Neuronal stem cell (in vitro differentiated cells): Measurements from ENCODE around the gene CKS2.

ENCODE experiments used
- DNase-seq: peaks from one replicate; pipeline ENCODE4 v3.0.0-alpha.2; 2013; ENCODE audit warnings: low spot score
- H2AFZ ChIP-seq: one replicate; pipeline ENCODE4 v1.6.1; 2013; ENCODE audit warnings: mild to moderate bottlenecking, low read length, inconsistent platforms
- H2AK5ac ChIP-seq: 2 replicates; pipeline ENCODE4 v1.6.1; 2013; ENCODE audit warnings: low read depth, mild to moderate bottlenecking, inconsistent platforms, low read length, moderate library complexity, mixed read lengths
- H2BK120ac ChIP-seq: 2 replicates; pipeline ENCODE4 v1.6.1; 2013; ENCODE audit warnings: low read depth, mild to moderate bottlenecking, inconsistent platforms, low read length, moderate library complexity, mixed read lengths
- H2BK12ac ChIP-seq: one replicate; pipeline ENCODE4 v1.6.1; 2013; ENCODE audit warnings: low read length, inconsistent platforms
- H2BK15ac ChIP-seq: 2 replicates; pipeline ENCODE4 v1.6.1; 2013; ENCODE audit warnings: mild to moderate bottlenecking, low read length, inconsistent platforms, mixed read lengths
- H2BK5ac ChIP-seq: one replicate; pipeline ENCODE4 v1.6.1; 2013; ENCODE audit warnings: inconsistent platforms, mild to moderate bottlenecking, low read length, moderate library complexity
- H3K14ac ChIP-seq: one replicate; pipeline ENCODE4 v1.6.1; 2013; ENCODE audit warnings: low read length, inconsistent platforms
- H3K18ac ChIP-seq: 2 replicates; pipeline ENCODE4 v1.6.1; 2013; ENCODE audit warnings: low read length, inconsistent platforms
- H3K23ac ChIP-seq: 2 replicates; pipeline ENCODE4 v1.6.1; 2013; ENCODE audit warnings: low read depth, mild to moderate bottlenecking, mixed read lengths, low read length, inconsistent platforms; ENCODE audit not compliant: poor library complexity
- H3K27ac ChIP-seq: replicated peaks from 3 replicates; pipeline ENCODE4 v1.5.1; 2013; ENCODE audit warnings: low read length, inconsistent platforms
- H3K27me3 ChIP-seq, 3 experiments: 2 replicates each; pipeline ENCODE4 v1.6.1; 2013; ENCODE audit warnings: low read length in 3 of 3, mild to moderate bottlenecking in 2 of 3, inconsistent platforms in 1 of 3, low read depth in 1 of 3, mixed read lengths in 1 of 3, moderate library complexity in 1 of 3; ENCODE audit not compliant: control insufficient read depth in 3 of 3, insufficient read depth in 3 of 3
- H3K36me3 ChIP-seq, 2 donors: replicated peaks in 1 of 2; 2 replicates each; pipeline ENCODE4 v1.6.1; 2013; ENCODE audit warnings: low read length in 2 of 2; ENCODE audit not compliant: control insufficient read depth in 2 of 2, insufficient read depth in 2 of 2
- H3K4ac ChIP-seq: 2 replicates; pipeline ENCODE4 v1.6.1; 2013; ENCODE audit warnings: inconsistent platforms, mild to moderate bottlenecking, low read length, moderate library complexity
- H3K4me1 ChIP-seq, 2 donors: 1 replicate in 1 of 2; 2 replicates in 1 of 2; pipeline ENCODE4 v1.6.1; 2013; ENCODE audit warnings: low read length in 2 of 2, low read depth in 1 of 2; ENCODE audit not compliant: control insufficient read depth in 2 of 2, insufficient read depth in 1 of 2
- H3K4me2 ChIP-seq: one replicate; pipeline ENCODE4 v1.6.1; 2013; ENCODE audit warnings: mild to moderate bottlenecking, low read length, inconsistent platforms; ENCODE audit not compliant: insufficient read depth, poor library complexity, severe bottlenecking
- H3K4me3 ChIP-seq, 2 donors: 2 replicates each; pipeline ENCODE4 v1.5.1; 2013; ENCODE audit warnings: low read length in 2 of 2, mild to moderate bottlenecking in 2 of 2, inconsistent platforms in 1 of 2, moderate library complexity in 1 of 2
- H3K79me1 ChIP-seq: one replicate; pipeline ENCODE4 v1.6.1; 2013; ENCODE audit warnings: low read depth, mild to moderate bottlenecking, inconsistent platforms, low read length, moderate library complexity
- H3K9ac ChIP-seq: one replicate; pipeline ENCODE4 v1.6.1; 2013; ENCODE audit warnings: mild to moderate bottlenecking, low read depth, low read length, inconsistent platforms; ENCODE audit not compliant: poor library complexity
- H3K9me3 ChIP-seq, 2 donors: replicated peaks in 1 of 2; 2 replicates each; pipeline versions ENCODE3 to v1.6.1; 2013; ENCODE audit warnings: low read length in 2 of 2, mild to moderate bottlenecking in 2 of 2, inconsistent platforms in 1 of 2, low read depth in 1 of 2, mixed read lengths in 1 of 2, moderate library complexity in 1 of 2; ENCODE audit not compliant: control insufficient read depth in 2 of 2, insufficient read depth in 1 of 2
- H4K8ac ChIP-seq: one replicate; pipeline ENCODE4 v1.6.1; 2013; ENCODE audit warnings: low read depth, mild to moderate bottlenecking, inconsistent platforms, low read length, moderate library complexity
- H4K91ac ChIP-seq: one replicate; pipeline ENCODE4 v1.6.1; 2013; ENCODE audit warnings: low read length, low read depth, mild to moderate bottlenecking, inconsistent platforms; ENCODE audit not compliant: poor library complexity
- WGBS, 2 donors: extraction: QIAGEN DNeasy Blood & Tissue Kit; methylation state at CpG; one replicate each; pipeline ENCODE4 v1.1.7; 2013; ENCODE audit warnings: missing lambda C conversion rate in 2 of 2, mixed read lengths in 1 of 2; ENCODE audit not compliant: insufficient read length in 2 of 2, insufficient replicate concordance in 1 of 2; ENCODE audit errors: extremely low coverage in 2 of 2; 5-methylcytosine and 5-hydroxymethylcytosine counted together

The CKS2 gene

GRCh38 chr9:89323390-89323789 lies 12.4 kb downstream of the CKS2 start:
- no peak overlapping the region for H3K23ac ChIP-seq
- WGBS, 2 donors = no CpG with 5 or more reads among the region's 4 CpGs
- H3K18ac ChIP-seq = no peak overlapping the region
- no peak for DNase-seq
- no peak overlapping the region for H3K4me3 ChIP-seq
- H2BK15ac ChIP-seq = no peak overlapping the region
- peaks cover 5% of the 10 kb centered on the region in 2 donors for H3K4me1 ChIP-seq
- H2BK5ac ChIP-seq = no peak overlapping the region
- no peaks in the 10 kb centered on the region for H3K27me3 ChIP-seq
- peaks cover 3% of the 10 kb centered on the region for H3K79me1 ChIP-seq
- no peak overlapping the region for H3K4me2 ChIP-seq
- H3K14ac ChIP-seq = no peak overlapping the region
- H2BK120ac ChIP-seq = no peak overlapping the region
- H2AFZ ChIP-seq = no peak overlapping the region
- no peak overlapping the region for H3K9ac ChIP-seq
- H2BK12ac ChIP-seq = no peak overlapping the region
- no peak overlapping the region for H3K4ac ChIP-seq
- peaks cover 20 to 79% of the 10 kb centered on the region in 2 donors for H3K36me3 ChIP-seq
- no peak overlapping the region for H2AK5ac ChIP-seq
- H3K9me3 ChIP-seq = no peaks in the 10 kb centered on the region
- H4K8ac ChIP-seq = no peak overlapping the region
- H4K91ac ChIP-seq = no peak overlapping the region
- H3K27ac ChIP-seq = no peak overlapping the region

GRCh38 chr9:89325733-89326132 lies 14.7 kb downstream of the CKS2 start:
- Histone ChIP-seq H4K91ac (no peak overlapping the region), H3K4ac (no peak overlapping the region), H3K27me3 (no peaks in the 10 kb centered on the region), H3K9me3 (no peaks in the 10 kb centered on the region), H2BK12ac (no peak overlapping the region), H3K79me1 (peaks cover 3% of the 10 kb centered on the region), H2AFZ (no peak overlapping the region), H2BK15ac (no peak overlapping the region), H3K36me3 (peaks cover 27 to 90% of the 10 kb centered on the region in 2 donors), H3K4me3 (no peak overlapping the region), H2AK5ac (no peak overlapping the region), H4K8ac (no peak overlapping the region), H3K4me2 (no peak overlapping the region), H3K14ac (no peak overlapping the region), H3K9ac (no peak overlapping the region), H2BK5ac (no peak overlapping the region), H3K18ac (no peak overlapping the region), H3K27ac (no peak overlapping the region), H3K23ac (no peak overlapping the region), H3K4me1 (no peaks in the 10 kb centered on the region), H2BK120ac (no peak overlapping the region)
- no peak for DNase-seq
- no CpG with 5 or more reads among the region's 3 CpGs for WGBS, 2 donors

- H2AFZ ChIP-seq = no peak overlapping the region
- no peak overlapping the region for H3K4me2 ChIP-seq
- no peak overlapping the region for H4K91ac ChIP-seq
- H3K18ac ChIP-seq = no peak overlapping the region
- H2BK120ac ChIP-seq = no peak overlapping the region
- H3K4me1 ChIP-seq = no peaks in the 10 kb centered on the region
- H2BK5ac ChIP-seq = no peak overlapping the region
- H3K14ac ChIP-seq = no peak overlapping the region
- H3K9me3 ChIP-seq = no peaks in the 10 kb centered on the region
- no peak overlapping the region for H3K23ac ChIP-seq
- no peak overlapping the region for H3K4ac ChIP-seq
- H3K27me3 ChIP-seq = no peaks in the 10 kb centered on the region
- H2BK12ac ChIP-seq = no peak overlapping the region
- H3K36me3 ChIP-seq = peaks cover 27 to 96% of the 10 kb centered on the region in 2 donors
- H4K8ac ChIP-seq = no peak overlapping the region
- no peak overlapping the region for H2BK15ac ChIP-seq
- no peak overlapping the region for H3K9ac ChIP-seq
- H3K79me1 ChIP-seq = peaks cover 3% of the 10 kb centered on the region
- WGBS, 2 donors = no CpG with 5 or more reads among the region's 8 CpGs
- no peak overlapping the region for H3K27ac ChIP-seq
- H3K4me3 ChIP-seq = no peak overlapping the region
- H2AK5ac ChIP-seq = no peak overlapping the region
- no peak for DNase-seq
These were observed 17.1 kb downstream of the CKS2 start for GRCh38 chr9:89328064-89328463.

- Histone ChIP-seq H2BK5ac (no peak overlapping the region), H3K79me1 (no peaks in the 10 kb centered on the region), H2BK12ac (no peak overlapping the region), H3K18ac (no peak overlapping the region), H3K4me3 (no peak overlapping the region), H3K9me3 (no peaks in the 10 kb centered on the region), H4K8ac (no peak overlapping the region), H4K91ac (no peak overlapping the region), H2BK15ac (no peak overlapping the region), H3K36me3 (peaks cover 32 to 99% of the 10 kb centered on the region in 2 donors), H3K4ac (no peak overlapping the region), H3K27me3 (no peaks in the 10 kb centered on the region), H2AK5ac (no peak overlapping the region), H3K23ac (no peak overlapping the region), H2BK120ac (no peak overlapping the region), H3K14ac (no peak overlapping the region), H3K4me2 (no peak overlapping the region), H2AFZ (no peak overlapping the region), H3K4me1 (no peaks in the 10 kb centered on the region), H3K9ac (no peak overlapping the region), H3K27ac (no peak overlapping the region)
- DNase-seq = no peak
These were observed 18.9 kb downstream of the CKS2 start for GRCh38 chr9:89329917-89330316.
